IMR-90 (cell line): Measurements from ENCODE around the gene FADS2. TPM values are rescaled to one million over a fixed set of nuclear protein-coding genes. Genes with fewer than 3 reads are reported as not detected.

Experiments used
- ATAC-seq: fragments of 200-7000 bp; cut with Tn5 transposase; 2 replicates; pipeline ENCODE4 v1.9.1; 2020; ENCODE audit warnings: low read depth, mild to moderate bottlenecking, moderate library complexity
- BruUV-seq: library from RNA; stranded (reverse); fragments of 400-500 nt; replicated peaks from 2 replicates; lab custom pipeline; 2021; lab: Mats Ljungman, UMichigan
- CTCF ChIA-PET: fragments of 300-600 bp; formaldehyde crosslinking; extraction: SDS; loops from one replicate; lab custom pipeline; 2021; ENCODE audit warnings: antibody characterized with exemption; lab: Yijun Ruan, JAX
- POLR2A ChIA-PET: fragments of 300-600 bp; sonication (Branson Sonifier 250); formaldehyde crosslinking; loops from one replicate; lab custom pipeline; 2022; ENCODE audit warnings: antibody characterized with exemption; ENCODE audit not compliant: unreplicated experiment; lab: Charles Lee
- DNase-seq: peaks from one replicate; pipeline ENCODE4 v3.0.0; 2013
- H2AFZ ChIP-seq: replicated peaks from 2 replicates; pipeline ENCODE3; 2013; ENCODE audit warnings: low read length, mild to moderate bottlenecking; ENCODE audit not compliant: poor library complexity
- H2AK5ac ChIP-seq: 2 replicates; pipeline ENCODE4 v1.6.1; 2013; ENCODE audit warnings: low read depth, low read length, inconsistent platforms
- H2AK9ac ChIP-seq: replicated peaks from 2 replicates; pipeline ENCODE3; 2013; ENCODE audit warnings: mild to moderate bottlenecking, low read depth, low read length, moderate library complexity; ENCODE audit not compliant: poor library complexity
- H2BK120ac ChIP-seq: 2 replicates; pipeline ENCODE4 v1.6.1; 2013; ENCODE audit warnings: low read depth, low read length, inconsistent platforms
- H2BK15ac ChIP-seq: 3 replicates; pipeline ENCODE4 v1.6.1; 2013; ENCODE audit warnings: low read depth, low read length, inconsistent platforms
- H2BK20ac ChIP-seq: 2 replicates; pipeline ENCODE4 v1.6.1; 2013; ENCODE audit warnings: low read depth, mild to moderate bottlenecking, inconsistent platforms, low read length, moderate library complexity
- H2BK5ac ChIP-seq: 2 replicates; pipeline ENCODE4 v1.6.1; 2013; ENCODE audit warnings: mild to moderate bottlenecking, low read depth, low read length, inconsistent platforms; ENCODE audit not compliant: poor library complexity, severe bottlenecking
- H3K14ac ChIP-seq: replicated peaks from 2 replicates; pipeline ENCODE4 v1.6.1; 2013; ENCODE audit warnings: low read depth, low read length, inconsistent platforms
- H3K18ac ChIP-seq: 2 replicates; pipeline ENCODE4 v1.6.1; 2013; ENCODE audit warnings: low read depth, low read length, control low read depth
- H3K23ac ChIP-seq: 2 replicates; pipeline ENCODE4 v1.6.1; 2013; ENCODE audit warnings: low read depth, low read length, inconsistent platforms
- H3K27ac ChIP-seq: 2 replicates; pipeline ENCODE4 v1.5.1; 2013; ENCODE audit warnings: mild to moderate bottlenecking, control low read depth, low read length; ENCODE audit not compliant: insufficient read depth
- H3K27me3 ChIP-seq: 2 replicates; pipeline ENCODE4 v1.6.1; 2013; ENCODE audit warnings: low read length; ENCODE audit not compliant: control insufficient read depth, insufficient read depth
- H3K36me3 ChIP-seq: 2 replicates; pipeline ENCODE4 v1.6.1; 2013; ENCODE audit warnings: low read length, mixed read lengths; ENCODE audit not compliant: control insufficient read depth, insufficient read depth
- H3K4ac ChIP-seq: 2 replicates; pipeline ENCODE4 v1.6.1; 2013; ENCODE audit warnings: low read depth, low read length, inconsistent platforms
- H3K4me1 ChIP-seq: 2 replicates; pipeline ENCODE4 v1.6.1; 2013; ENCODE audit warnings: low read length, mixed read lengths; ENCODE audit not compliant: control insufficient read depth, insufficient read depth
- H3K4me2 ChIP-seq: 2 replicates; pipeline ENCODE4 v1.6.1; 2013; ENCODE audit warnings: low read depth, mild to moderate bottlenecking, control low read depth, low read length, moderate library complexity
- H3K4me3 ChIP-seq: 2 replicates; pipeline ENCODE4 v1.5.1; 2013; ENCODE audit warnings: low read depth, mild to moderate bottlenecking, control low read depth, low read length, moderate library complexity; ENCODE audit not compliant: insufficient read depth
- H3K56ac ChIP-seq: 2 replicates; pipeline ENCODE4 v1.6.1; 2013; ENCODE audit warnings: low read length, inconsistent platforms; ENCODE audit not compliant: insufficient read depth; ENCODE audit errors: extremely low read depth
- H3K79me1 ChIP-seq, 2 experiments: 2 replicates each; pipeline ENCODE4 v1.6.1; 2013; ENCODE audit warnings: low read length in 2 of 2, inconsistent platforms in 1 of 2, low read depth in 1 of 2
- H3K9ac ChIP-seq: 2 replicates; pipeline ENCODE4 v1.6.1; 2013; ENCODE audit warnings: low read depth, low read length, control low read depth
- H3K9me1 ChIP-seq: 2 replicates; pipeline ENCODE4 v1.6.1; 2013; ENCODE audit warnings: low read length, inconsistent platforms; ENCODE audit not compliant: insufficient read depth
- H3K9me3 ChIP-seq: 2 replicates; pipeline ENCODE4 v1.6.1; 2013; ENCODE audit warnings: low read length; ENCODE audit not compliant: control insufficient read depth, insufficient read depth
- H4K20me1 ChIP-seq: 2 replicates; pipeline ENCODE4 v1.6.1; 2013; ENCODE audit warnings: low read length, inconsistent platforms; ENCODE audit not compliant: insufficient read depth
- H4K5ac ChIP-seq: 2 replicates; pipeline ENCODE4 v1.6.1; 2013; ENCODE audit warnings: mild to moderate bottlenecking, low read depth, low read length, control low read depth
- H4K8ac ChIP-seq, 2 experiments: 2 replicates each; pipeline ENCODE4 v1.6.1; 2013; ENCODE audit warnings: low read depth in 2 of 2, low read length in 2 of 2, control low read depth in 1 of 2, inconsistent platforms in 1 of 2
- H4K91ac ChIP-seq: 2 replicates; pipeline ENCODE4 v1.6.1; 2013; ENCODE audit warnings: low read depth, low read length, inconsistent platforms; ENCODE audit not compliant: insufficient read depth
- CEBPB ChIP-seq: IDR thresholded peaks from 2 replicates; pipeline ENCODE4 v1.6.1; 2012; ENCODE audit warnings: low read depth, low read length, improper control_type of control experiment
- FOS ChIP-seq: fragments of 150-350 bp; IDR thresholded peaks from 2 replicates; pipeline ENCODE4 v1.6.1; 2016; ENCODE audit warnings: low read depth, low read length
- MAFK ChIP-seq: IDR thresholded peaks from 2 replicates; pipeline ENCODE4 v1.6.1; 2012; ENCODE audit warnings: low read depth, low read length, improper control_type of control experiment
- MAZ ChIP-seq: IDR thresholded peaks from 2 replicates; pipeline ENCODE4 v1.6.1; 2012; ENCODE audit warnings: low read depth, mild to moderate bottlenecking, low read length, improper control_type of control experiment, moderate library complexity, borderline replicate concordance
- MXI1 ChIP-seq: IDR thresholded peaks from 2 replicates; pipeline ENCODE4 v1.6.1; 2012; ENCODE audit warnings: low read depth, mild to moderate bottlenecking, low read length, moderate library complexity, borderline replicate concordance
- NFE2L2 ChIP-seq: fragments of 150-350 bp; IDR thresholded peaks from 2 replicates; pipeline ENCODE4 v1.6.1; 2016; ENCODE audit warnings: low read depth, mild to moderate bottlenecking, low read length
- POLR2A ChIP-seq: IDR thresholded peaks from 2 replicates; pipeline ENCODE4 v1.6.1; 2012; ENCODE audit warnings: mild to moderate bottlenecking, low read depth, low read length
- RAD21 ChIP-seq: IDR thresholded peaks from 2 replicates; pipeline ENCODE4 v1.6.1; 2012; ENCODE audit warnings: low read length, improper control_type of control experiment
- RCOR1 ChIP-seq: IDR thresholded peaks from 2 replicates; pipeline ENCODE4 v1.6.1; 2012; ENCODE audit warnings: mild to moderate bottlenecking, low read length, improper control_type of control experiment; ENCODE audit not compliant: insufficient replicate concordance
- RFX5 ChIP-seq: IDR thresholded peaks from 2 replicates; pipeline ENCODE4 v1.8.0; 2012; ENCODE audit warnings: low read depth, mild to moderate bottlenecking, low read length, moderate library complexity
- SMC3 ChIP-seq: fragments of 150-350 bp; IDR thresholded peaks from 2 replicates; pipeline ENCODE4 v1.6.1; 2016; ENCODE audit warnings: low read depth, mild to moderate bottlenecking, antibody characterized with exemption, low read length, moderate library complexity
- whole genome bisulfite sequencing, 2 experiments: methylation state at CpG; one replicate each; pipeline versions ENCODE4 v1.1.5 to v1.1.7; 2013; ENCODE audit warnings: missing lambda C conversion rate in 2 of 2; ENCODE audit not compliant: insufficient read length in 1 of 2; ENCODE audit errors: extremely low coverage in 2 of 2; 5-methylcytosine and 5-hydroxymethylcytosine counted together
- dilution Hi-C: fragments of 300-500 bp; cut with HindIII; formaldehyde crosslinking; loops from one replicate; pipeline ENCODE4 v1.14.3; 2018; ENCODE audit warnings: low sequenced_read_pairs; ENCODE audit not compliant: unreplicated experiment
- in situ Hi-C: fragments of 300-500 bp; cut with MboI; formaldehyde crosslinking; loops from 3 replicates; pipeline ENCODE4 v1.14.3; 2019; ENCODE audit warnings: low sequenced_read_pairs, inconsistent platforms, mixed read lengths
- intact Hi-C: fragments of 100-400 bp; cut with micrococcal nuclease; formaldehyde crosslinking; loops from 2 replicates; pipeline ENCODE4 v1.10.0; 2022
- polyA plus RNA-seq, 3 experiments: library from polyadenylated mRNA; depleted of rRNA; stranded (reverse); fragments of >200 nt; gene quantifications; 2 replicates each; pipeline ENCODE4 v1.2.3, GENCODE V29; 2012; ENCODE audit warnings: low replicate concordance in 1 of 3
- total RNA-seq: library from RNA; depleted of rRNA; stranded (reverse); fragments of >200 nt; gene quantifications from 2 replicates; pipeline ENCODE4 v1.2.3, GENCODE V29; 2012
- TF ChIP-seq, protein P1 (sequence below): fragments of 150-350 bp; IDR thresholded peaks from 2 replicates; pipeline ENCODE4 v1.6.1; 2017; ENCODE audit warnings: mild to moderate bottlenecking, antibody characterized with exemption, low read length, low read depth
- TF ChIP-seq, protein P2 (sequence below): conservative IDR thresholded peaks from 2 replicates; pipeline ENCODE4 v1.5.1; 2012; ENCODE audit warnings: mild to moderate bottlenecking, low read depth, low read length, improper control_type of control experiment
- TF ChIP-seq, protein P3 (sequence below): fragments of 150-350 bp; IDR thresholded peaks from 2 replicates; pipeline ENCODE4 v1.6.1; 2016; ENCODE audit warnings: low read depth, mild to moderate bottlenecking, low read length, moderate library complexity, borderline replicate concordance

FADS2 gene
- total and polyA plus RNA-seq, 2 of the 4 experiments (the other 2 are of a cell fraction): 33.3 to 88.4 TPM

DNA sequence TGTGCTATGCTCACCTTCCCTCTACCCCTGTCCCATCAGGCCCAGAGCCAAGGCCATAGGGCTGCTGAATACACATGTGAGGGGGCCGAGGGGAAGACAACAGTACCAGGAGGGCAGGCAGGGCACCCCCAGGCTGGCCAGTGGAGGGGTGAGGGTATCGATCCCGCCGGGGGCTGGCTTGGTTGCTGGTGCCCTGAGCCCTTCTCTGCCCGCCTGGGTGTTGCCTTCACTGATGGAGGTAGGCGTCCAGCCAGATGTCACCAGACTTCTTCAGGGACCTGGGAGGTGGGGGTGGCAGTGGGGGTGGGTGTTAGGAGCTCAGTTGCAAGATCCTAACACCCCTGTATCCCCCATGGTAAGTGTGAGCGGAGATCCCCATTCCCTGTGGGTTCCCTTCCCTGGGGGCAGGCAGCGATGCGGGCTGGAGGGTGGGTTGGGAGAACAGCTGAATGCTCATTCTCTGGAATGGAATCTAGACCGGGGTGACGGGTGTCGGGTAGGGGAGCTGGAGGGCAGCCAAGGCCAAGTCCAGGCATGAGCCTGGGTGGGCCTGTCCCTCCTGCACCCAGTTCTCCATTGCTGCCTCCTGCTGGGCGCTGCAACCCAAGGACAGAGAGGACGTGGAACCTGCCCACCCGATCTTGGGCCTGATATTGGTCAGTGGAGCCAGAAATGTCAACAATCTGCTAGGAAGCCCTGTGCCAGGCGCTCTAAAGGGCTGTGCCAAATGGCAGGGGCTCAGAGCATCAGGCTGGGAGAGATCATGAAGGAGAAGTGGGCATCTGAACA is 45.7 kb downstream of the FADS2 start:
- in situ Hi-C loops (loop anchor here (25.0 kb wide), 1 partner anchor 439 kb away; no protein-coding TSS in a partner anchor), intact Hi-C loops (loop anchor here (5.0 kb wide), 1 partner anchor 504 kb away; no protein-coding TSS in a partner anchor), dilution Hi-C loops (no loop called here)
- ChIA-PET CTCF (interaction anchor here (2.0 kb wide), 1 partner anchor 234 kb away, joined by 5 read pairs; no protein-coding TSS in a partner anchor), POLR2A (no interaction called here)
- H2BK120ac ChIP-seq: no peak overlapping the region
- BruUV-seq: no TSS peak
- peaks cover 2% of the 10 kb centered on the region for H3K4me1 ChIP-seq
- no peak overlapping the region for H4K8ac ChIP-seq
- H3K18ac ChIP-seq: no peak overlapping the region
- H2AK5ac ChIP-seq: no peak overlapping the region
- 96% methylated on average over 5 of the region's 16 CpGs; no CpG with 5 or more reads in 1 of the 2 experiments for WGBS, 2 experiments
- no peak overlapping the region for H3K56ac ChIP-seq
- DNase-seq (no peak), ATAC-seq (no peak)
- no peak overlapping the region for H3K9ac ChIP-seq
- 0 out of 4 replicates have a peak, but pooled peaks cover 0 to under 1% of the 10 kb centered on the region in 2 experiments for H3K79me1 ChIP-seq
- H4K5ac ChIP-seq: no peak overlapping the region
- H2BK5ac ChIP-seq: no peak overlapping the region
- H3K4me3 ChIP-seq: no peak overlapping the region
- H3K4ac ChIP-seq: no peak overlapping the region
- H2AFZ ChIP-seq: no peak overlapping the region
- no peak overlapping the region for H2BK20ac ChIP-seq
- peaks cover 18% of the 10 kb centered on the region; the same call in 1 of the 2 replicates for H3K36me3 ChIP-seq
- no peak overlapping the region for H4K91ac ChIP-seq
- no peak overlapping the region for H3K23ac ChIP-seq
- H3K27ac ChIP-seq: no peak overlapping the region
- H3K9me3 ChIP-seq: no peaks in the 10 kb centered on the region
- H3K9me1 ChIP-seq: no peaks in the 10 kb centered on the region
- H2BK15ac ChIP-seq: no peak overlapping the region
- no peak overlapping the region for H3K4me2 ChIP-seq
- peak overlapping the region; percentile 52 for H2AK9ac ChIP-seq
- H3K14ac ChIP-seq: no peak overlapping the region
- no peaks in the 10 kb centered on the region; the same call in 1 of the 2 replicates for H4K20me1 ChIP-seq
- no peaks in the 10 kb centered on the region for H3K27me3 ChIP-seq
- TF ChIP-seq MAZ (no peak), FOS (no peak), MAFK (no peak), RAD21 (no peak), CEBPB (no peak), SMC3 (no peak), RCOR1 (no peak), RFX5 (no peak), NFE2L2 (no peak), POLR2A (no peak), MXI1 (no peak)
- TF ChIP-seq, protein P1, sequence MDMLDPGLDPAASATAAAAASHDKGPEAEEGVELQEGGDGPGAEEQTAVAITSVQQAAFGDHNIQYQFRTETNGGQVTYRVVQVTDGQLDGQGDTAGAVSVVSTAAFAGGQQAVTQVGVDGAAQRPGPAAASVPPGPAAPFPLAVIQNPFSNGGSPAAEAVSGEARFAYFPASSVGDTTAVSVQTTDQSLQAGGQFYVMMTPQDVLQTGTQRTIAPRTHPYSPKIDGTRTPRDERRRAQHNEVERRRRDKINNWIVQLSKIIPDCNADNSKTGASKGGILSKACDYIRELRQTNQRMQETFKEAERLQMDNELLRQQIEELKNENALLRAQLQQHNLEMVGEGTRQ: no peak
- TF ChIP-seq, protein P2, sequence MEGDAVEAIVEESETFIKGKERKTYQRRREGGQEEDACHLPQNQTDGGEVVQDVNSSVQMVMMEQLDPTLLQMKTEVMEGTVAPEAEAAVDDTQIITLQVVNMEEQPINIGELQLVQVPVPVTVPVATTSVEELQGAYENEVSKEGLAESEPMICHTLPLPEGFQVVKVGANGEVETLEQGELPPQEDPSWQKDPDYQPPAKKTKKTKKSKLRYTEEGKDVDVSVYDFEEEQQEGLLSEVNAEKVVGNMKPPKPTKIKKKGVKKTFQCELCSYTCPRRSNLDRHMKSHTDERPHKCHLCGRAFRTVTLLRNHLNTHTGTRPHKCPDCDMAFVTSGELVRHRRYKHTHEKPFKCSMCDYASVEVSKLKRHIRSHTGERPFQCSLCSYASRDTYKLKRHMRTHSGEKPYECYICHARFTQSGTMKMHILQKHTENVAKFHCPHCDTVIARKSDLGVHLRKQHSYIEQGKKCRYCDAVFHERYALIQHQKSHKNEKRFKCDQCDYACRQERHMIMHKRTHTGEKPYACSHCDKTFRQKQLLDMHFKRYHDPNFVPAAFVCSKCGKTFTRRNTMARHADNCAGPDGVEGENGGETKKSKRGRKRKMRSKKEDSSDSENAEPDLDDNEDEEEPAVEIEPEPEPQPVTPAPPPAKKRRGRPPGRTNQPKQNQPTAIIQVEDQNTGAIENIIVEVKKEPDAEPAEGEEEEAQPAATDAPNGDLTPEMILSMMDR: no peak
- TF ChIP-seq, protein P3, sequence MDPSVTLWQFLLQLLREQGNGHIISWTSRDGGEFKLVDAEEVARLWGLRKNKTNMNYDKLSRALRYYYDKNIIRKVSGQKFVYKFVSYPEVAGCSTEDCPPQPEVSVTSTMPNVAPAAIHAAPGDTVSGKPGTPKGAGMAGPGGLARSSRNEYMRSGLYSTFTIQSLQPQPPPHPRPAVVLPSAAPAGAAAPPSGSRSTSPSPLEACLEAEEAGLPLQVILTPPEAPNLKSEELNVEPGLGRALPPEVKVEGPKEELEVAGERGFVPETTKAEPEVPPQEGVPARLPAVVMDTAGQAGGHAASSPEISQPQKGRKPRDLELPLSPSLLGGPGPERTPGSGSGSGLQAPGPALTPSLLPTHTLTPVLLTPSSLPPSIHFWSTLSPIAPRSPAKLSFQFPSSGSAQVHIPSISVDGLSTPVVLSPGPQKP: no peak
